HG02938 (cell line): ENCODE results near the gene PCDHGA12.
"Not testable (repeated sequence)": the region's sequence is repeated elsewhere in the genome, so short reads cannot be mapped to it uniquely, and the experiment has no call there.

ENCODE experiments used
- ATAC-seq: cut with Tn5 transposase; IDR thresholded peaks from one replicate; pipeline ENCODE4 v1.9.1; 2021; ENCODE audit warnings: mild to moderate bottlenecking, moderate library complexity; ENCODE audit not compliant: unreplicated experiment

The PCDHGA12 gene

GRCh38 chr5:141407790-141408505 lies 22.4 kb upstream of the PCDHGA12 start, which contains the start of gene PCDHGB6:
Gene PCDHGB6, plus strand, starts transcription at chr5:141408021. Its CDS starts 182 bp downstream, at chr5:141408203.
- peak; percentile 49 for ATAC-seq

GRCh38 chr5:141409598-141410306 lies 20.6 kb upstream of the PCDHGA12 start:
- no peak for ATAC-seq

- ATAC-seq, result no peak
Measured at GRCh38 chr5:141411575-141411974, 18.7 kb upstream of the PCDHGA12 start.

- ATAC-seq, result peak; percentile 74
Measured at GRCh38 chr5:141412854-141413539, 17.3 kb upstream of the PCDHGA12 start, which contains the start of gene PCDHGA10. Gene PCDHGA10, plus strand, starts transcription at chr5:141412987. Its CDS starts 189 bp downstream, at chr5:141413176.

- no peak for ATAC-seq
Measured at GRCh38 chr5:141413540-141414069, 16.7 kb upstream of the PCDHGA12 start.

GRCh38 chr5:141414548-141415274 lies 15.6 kb upstream of the PCDHGA12 start:
- not testable (repeated sequence) for ATAC-seq

GRCh38 chr5:141415275-141415618 lies 15.1 kb upstream of the PCDHGA12 start:
- not testable (repeated sequence) for ATAC-seq

- ATAC-seq, result peak; percentile 53
Measured at GRCh38 chr5:141417494-141418172, 12.7 kb upstream of the PCDHGA12 start, which contains the start of gene PCDHGB7. Gene PCDHGB7, plus strand, starts transcription at chr5:141417677. Its CDS starts 183 bp downstream, at chr5:141417860.

- no peak for ATAC-seq
Measured at GRCh38 chr5:141419074-141419880, 11.0 kb upstream of the PCDHGA12 start.

- ATAC-seq, result peak; percentile 34
Measured at GRCh38 chr5:141420855-141421488, 9.3 kb upstream of the PCDHGA12 start, which contains the start of gene PCDHGA11. Gene PCDHGA11, plus strand, starts transcription at chr5:141421051. Its CDS starts 177 bp downstream, at chr5:141421228.

GRCh38 chr5:141421489-141421855 lies 8.8 kb upstream of the PCDHGA12 start:
- ATAC-seq, result no peak

- ATAC-seq, result no peak
Measured at GRCh38 chr5:141422742-141423291, 7.5 kb upstream of the PCDHGA12 start.

GRCh38 chr5:141427783-141428426 lies 2.4 kb upstream of the PCDHGA12 start:
- ATAC-seq, result no peak

GRCh38 chr5:141431286-141431685 lies 979 bp downstream of the PCDHGA12 start:
- peak; percentile 51 for ATAC-seq

- ATAC-seq, result not testable (repeated sequence)
Measured at GRCh38 chr5:141432308-141432707, 2.0 kb downstream of the PCDHGA12 start.

GRCh38 chr5:141432726-141433125 lies 2.4 kb downstream of the PCDHGA12 start:
- ATAC-seq, result not testable (repeated sequence)

- ATAC-seq, result no peak
Measured at GRCh38 chr5:141434006-141434405, 3.7 kb downstream of the PCDHGA12 start.

GRCh38 chr5:141437221-141437620 lies 6.9 kb downstream of the PCDHGA12 start:
- no peak for ATAC-seq
